Fibroblast of pulmonary artery (primary cell): ENCODE data around the gene ITGA5.

Source experiments
- DNase-seq: peaks from one replicate; pipeline ENCODE4 v3.0.0-alpha.2; 2010; ENCODE audit warnings: low read depth
- H3K4me3 ChIP-seq: replicated peaks from 2 replicates; pipeline ENCODE4 v1.5.1; 2011; ENCODE audit warnings: low read depth, mild to moderate bottlenecking, control low read depth, low read length, moderate library complexity
- TF ChIP-seq, protein P1 (sequence below): IDR thresholded peaks from 2 replicates; pipeline ENCODE4 v1.5.1; 2011; ENCODE audit warnings: mild to moderate bottlenecking, control low read depth, low read length, inconsistent platforms; ENCODE audit errors: missing control alignments

The ITGA5 gene

DNA sequence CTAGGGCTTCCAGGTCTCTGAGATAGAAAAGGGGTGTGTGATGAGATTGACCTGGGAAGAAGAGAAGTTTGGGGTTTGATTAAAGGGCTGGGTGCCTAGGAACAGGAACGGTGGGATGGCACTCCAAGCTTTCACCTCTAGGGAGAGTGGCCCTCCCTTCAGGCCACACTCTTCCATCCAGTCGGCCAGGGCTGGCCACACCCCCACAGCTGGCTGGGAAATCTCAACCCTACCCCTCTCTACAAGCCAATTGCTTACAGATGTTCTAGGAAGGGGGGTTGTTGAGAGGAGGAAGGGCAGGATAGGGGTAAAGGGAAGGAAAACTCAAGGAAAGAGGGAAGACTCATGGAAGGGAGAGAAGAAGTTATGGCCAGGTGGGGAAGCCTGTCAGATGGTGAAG is 6.6 kb upstream of the ITGA5 start:
- DNase-seq = no peak
- TF ChIP-seq, protein P1, sequence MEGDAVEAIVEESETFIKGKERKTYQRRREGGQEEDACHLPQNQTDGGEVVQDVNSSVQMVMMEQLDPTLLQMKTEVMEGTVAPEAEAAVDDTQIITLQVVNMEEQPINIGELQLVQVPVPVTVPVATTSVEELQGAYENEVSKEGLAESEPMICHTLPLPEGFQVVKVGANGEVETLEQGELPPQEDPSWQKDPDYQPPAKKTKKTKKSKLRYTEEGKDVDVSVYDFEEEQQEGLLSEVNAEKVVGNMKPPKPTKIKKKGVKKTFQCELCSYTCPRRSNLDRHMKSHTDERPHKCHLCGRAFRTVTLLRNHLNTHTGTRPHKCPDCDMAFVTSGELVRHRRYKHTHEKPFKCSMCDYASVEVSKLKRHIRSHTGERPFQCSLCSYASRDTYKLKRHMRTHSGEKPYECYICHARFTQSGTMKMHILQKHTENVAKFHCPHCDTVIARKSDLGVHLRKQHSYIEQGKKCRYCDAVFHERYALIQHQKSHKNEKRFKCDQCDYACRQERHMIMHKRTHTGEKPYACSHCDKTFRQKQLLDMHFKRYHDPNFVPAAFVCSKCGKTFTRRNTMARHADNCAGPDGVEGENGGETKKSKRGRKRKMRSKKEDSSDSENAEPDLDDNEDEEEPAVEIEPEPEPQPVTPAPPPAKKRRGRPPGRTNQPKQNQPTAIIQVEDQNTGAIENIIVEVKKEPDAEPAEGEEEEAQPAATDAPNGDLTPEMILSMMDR = no peak

DNA sequence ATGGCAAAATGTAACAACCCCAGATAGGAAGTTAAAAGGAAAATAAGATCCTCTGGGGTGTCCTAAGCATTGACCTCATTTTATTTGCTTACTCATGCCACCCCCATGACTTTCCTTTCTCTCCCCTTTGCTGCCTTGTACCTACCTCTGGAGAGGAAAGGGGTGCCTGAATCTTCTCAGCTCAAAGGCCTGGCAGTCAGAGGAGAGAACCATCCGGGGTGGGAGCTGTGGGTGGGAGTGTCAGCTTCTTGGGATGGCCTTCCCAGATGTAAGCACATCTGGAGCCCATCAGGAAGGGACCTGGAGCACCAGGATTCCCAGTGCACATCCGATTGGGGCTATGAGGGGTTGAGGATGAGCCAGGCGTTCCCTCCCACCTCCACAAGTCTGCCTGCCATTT is 5.2 kb upstream of the ITGA5 start:
- DNase-seq = no peak
- H3K4me3 ChIP-seq = no peak overlapping the region
- TF ChIP-seq, protein P1 = no peak

More for the DNA sequence above, 6.6 kb upstream of the ITGA5 start:
- no peak overlapping the region for H3K4me3 ChIP-seq

DNA sequence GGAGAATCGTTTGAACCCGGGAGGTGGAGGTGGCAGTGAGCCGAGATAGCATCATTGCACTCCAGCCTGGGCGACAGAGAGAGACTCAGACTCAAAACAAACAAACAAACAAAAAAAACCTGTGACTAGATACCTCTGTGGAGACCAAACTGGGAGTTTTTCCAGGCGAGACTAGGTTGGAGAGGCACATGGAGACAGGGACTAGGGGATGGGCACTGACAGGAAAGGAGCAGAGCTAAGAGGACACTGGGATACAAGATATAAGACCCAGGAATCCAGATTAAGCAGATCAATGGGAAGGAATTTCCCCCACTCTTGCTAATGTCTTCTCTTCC is 4.7 kb upstream of the ITGA5 start:
- no peak overlapping the region for H3K4me3 ChIP-seq
- TF ChIP-seq, protein P1 = no peak
- DNase-seq = no peak

DNA sequence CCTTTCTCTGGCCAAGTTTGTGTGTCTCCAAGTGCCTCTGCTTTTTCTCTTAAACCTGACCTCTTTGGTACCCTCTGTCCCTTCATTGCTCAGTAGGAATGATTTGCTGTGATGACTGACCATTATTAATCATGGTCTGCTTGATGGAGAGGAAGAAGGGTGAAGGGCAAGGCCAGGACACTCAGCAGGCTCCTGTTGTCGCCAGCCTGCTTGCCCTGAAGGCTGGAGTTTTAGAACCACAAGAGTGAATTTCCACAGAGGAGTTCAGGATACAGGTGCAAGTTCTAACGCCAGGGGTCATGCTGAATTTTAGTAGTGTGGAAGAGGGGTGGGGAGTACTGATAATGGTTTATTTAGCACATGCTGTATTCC is 2.8 kb upstream of the ITGA5 start:
- DNase-seq = no peak
- H3K4me3 ChIP-seq = no peak overlapping the region

DNA sequence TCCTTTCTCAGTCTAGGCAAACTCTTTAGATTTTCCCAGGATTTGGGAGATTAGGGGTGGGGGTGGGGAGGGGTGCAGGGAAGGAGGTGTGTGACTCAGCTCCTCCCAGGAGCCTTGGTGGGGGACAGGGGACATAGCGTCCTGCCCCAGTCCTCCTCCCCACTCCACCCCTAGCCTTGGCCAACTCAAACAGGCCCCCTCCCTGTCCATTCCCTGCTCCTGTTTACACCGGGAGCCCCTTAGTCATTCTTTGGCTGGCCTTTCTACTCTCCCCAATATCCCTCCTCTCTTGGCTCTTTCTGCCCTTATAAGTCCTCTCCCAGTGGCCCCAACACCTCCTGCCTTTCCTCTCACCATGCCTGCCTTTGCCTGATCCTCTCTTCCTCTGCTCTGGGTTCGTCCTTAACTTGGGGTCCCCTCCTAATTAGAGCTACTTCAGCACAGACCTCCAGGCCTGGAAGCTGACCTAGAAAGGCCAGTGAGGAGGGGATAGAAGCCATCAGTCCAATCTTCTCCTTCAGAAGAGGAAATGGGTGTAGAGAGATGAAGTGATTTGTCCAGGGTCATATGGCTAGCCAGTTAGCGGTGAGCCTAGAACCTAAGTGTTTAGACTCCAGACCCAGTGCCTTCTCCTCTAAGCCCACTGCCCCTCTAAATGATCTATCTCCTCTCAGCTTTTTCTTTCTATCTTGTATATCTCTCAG is 2.3 kb upstream of the ITGA5 start:
- no peak overlapping the region for H3K4me3 ChIP-seq
- TF ChIP-seq, protein P1 = no peak
- DNase-seq = peak; percentile 51

More for the DNA sequence above, 2.8 kb upstream of the ITGA5 start:
- TF ChIP-seq, protein P1 = no peak

DNA sequence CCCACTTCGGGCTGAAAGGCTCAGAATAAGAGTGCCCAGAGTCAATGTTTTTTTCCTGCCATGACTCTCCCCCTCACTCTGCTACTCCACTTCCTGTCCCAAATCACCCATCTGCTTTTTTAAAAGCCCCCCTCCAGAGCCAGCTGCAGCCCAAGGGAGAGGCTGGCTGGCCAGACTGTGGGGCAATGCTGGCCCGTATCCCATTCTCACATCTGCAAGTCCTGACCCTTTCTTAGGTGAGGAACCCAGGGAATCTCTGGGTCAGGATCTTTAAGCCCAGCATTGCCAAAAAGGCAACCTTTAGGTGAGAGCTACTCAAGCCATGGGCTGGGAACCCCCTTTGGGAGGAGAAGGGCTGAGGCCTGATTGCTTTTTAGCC is 1.7 kb upstream of the ITGA5 start:
- TF ChIP-seq, protein P1 = no peak
- DNase-seq = peak; percentile 34
- no peak overlapping the region for H3K4me3 ChIP-seq

DNA sequence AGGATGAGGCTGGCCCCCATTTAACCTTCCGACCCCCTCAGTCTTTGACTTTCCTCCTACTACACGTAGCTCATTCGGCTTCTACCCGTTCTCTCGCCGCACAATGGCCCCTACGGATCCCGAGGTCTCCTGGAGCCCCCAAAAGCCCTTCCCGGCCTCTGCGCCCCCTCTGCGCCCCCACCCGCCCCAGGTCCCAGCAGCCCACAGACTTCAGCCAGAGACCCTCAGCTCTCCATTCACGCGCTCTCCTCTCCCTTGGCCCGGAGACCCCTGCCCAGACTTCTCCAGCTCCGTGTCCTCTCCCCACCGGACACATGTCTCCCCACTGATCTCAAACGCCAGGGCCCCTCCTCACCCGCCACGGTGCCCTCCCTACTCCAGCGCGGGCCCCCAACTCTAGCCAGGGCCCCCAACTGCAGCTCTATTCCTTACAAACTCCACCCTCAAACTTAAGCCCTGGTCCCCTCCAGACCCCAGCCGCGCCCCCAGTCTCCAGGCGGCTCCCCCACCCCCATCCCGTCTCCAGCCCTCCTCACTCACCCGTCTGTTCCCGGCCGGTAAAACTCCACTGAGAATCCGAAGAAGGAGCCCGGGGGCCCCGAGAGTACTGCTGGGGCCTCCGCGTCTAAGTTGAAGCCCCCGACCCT is 502 bp downstream of the ITGA5 start:
- H3K4me3 ChIP-seq = peak overlapping the region; percentile 93
- TF ChIP-seq, protein P1 = no peak
- DNase-seq = no peak
